Stimulated activated effector memory CD8-positive, alpha-beta T cell treated with anti-CD3 and anti-CD28 coated beads, Interleukin-12 subunit alpha, Interleukin-12 subunit beta, amount 100 ng/mL, for 72 hours (primary cell): ENCODE measurements around the gene ZMYM4.
"Not testable (repeated sequence)": the region's sequence is repeated elsewhere in the genome, so short reads cannot be mapped to it uniquely, and the experiment has no call there.

ENCODE experiments used
- ATAC-seq: fragments of 150-1000 bp; cut with Tn5 transposase; 2 replicates; pipeline ENCODE4 v1.10.0; 2021
- DNase-seq, 2 donors: peaks; one replicate each; pipeline ENCODE4 v3.0.0; 2021 to 2022; ENCODE audit warnings: low spot score in 2 of 2
- H3K27ac Mint-ChIP-seq: one replicate; pipeline ENCODE4 v1.8.0; 2022; ENCODE audit warnings: mild to moderate bottlenecking, mixed read lengths
- H3K36me3 Mint-ChIP-seq: one replicate; pipeline ENCODE4 v1.8.0; 2022; ENCODE audit warnings: mild to moderate bottlenecking, mixed read lengths
- H3K4me1 Mint-ChIP-seq: one replicate; pipeline ENCODE4 v1.8.0; 2022; ENCODE audit warnings: mixed read lengths
- H3K4me3 Mint-ChIP-seq: one replicate; pipeline ENCODE4 v1.8.0; 2022; ENCODE audit warnings: mild to moderate bottlenecking, mixed read lengths
- H3K9me3 Mint-ChIP-seq: one replicate; pipeline ENCODE4 v1.8.0; 2022; ENCODE audit warnings: mixed read lengths

ZMYM4 gene

GRCh38 chr1:35340519-35340918 lies 72.0 kb downstream of the ZMYM4 start:
- no peak overlapping the region for H3K27ac Mint-ChIP-seq
- peaks cover 12% of the 10 kb centered on the region for H3K36me3 Mint-ChIP-seq
- peaks cover under 1% of the 10 kb centered on the region for H3K4me1 Mint-ChIP-seq
- H3K9me3 Mint-ChIP-seq, result no peaks in the 10 kb centered on the region
- DNase-seq (no peak), ATAC-seq (no peak)
- no peak overlapping the region for H3K4me3 Mint-ChIP-seq

GRCh38 chr1:35345439-35345981 lies 77.0 kb downstream of the ZMYM4 start:
- DNase-seq (no peak), ATAC-seq (no peak)
- Mint-ChIP-seq H3K9me3 (no peaks in the 10 kb centered on the region), H3K27ac (no peak overlapping the region), H3K36me3 (no peaks in the 10 kb centered on the region), H3K4me3 (no peak overlapping the region), H3K4me1 (peaks cover 7% of the 10 kb centered on the region)

GRCh38 chr1:35350872-35351271 lies 82.4 kb downstream of the ZMYM4 start:
- Mint-ChIP-seq H3K4me1 (peaks cover 14% of the 10 kb centered on the region), H3K4me3 (no peak overlapping the region), H3K9me3 (no peaks in the 10 kb centered on the region), H3K27ac (no peak overlapping the region), H3K36me3 (no peaks in the 10 kb centered on the region)
- ATAC-seq (no peak), DNase-seq (no peak)

GRCh38 chr1:35359995-35360394 lies 91.5 kb downstream of the ZMYM4 start:
- Mint-ChIP-seq H3K27ac (no peak overlapping the region), H3K4me3 (no peak overlapping the region), H3K36me3 (peaks cover 30% of the 10 kb centered on the region), H3K9me3 (no peaks in the 10 kb centered on the region), H3K4me1 (no peaks in the 10 kb centered on the region)
- ATAC-seq, result no peak
- DNase-seq, result no peak

DNA sequence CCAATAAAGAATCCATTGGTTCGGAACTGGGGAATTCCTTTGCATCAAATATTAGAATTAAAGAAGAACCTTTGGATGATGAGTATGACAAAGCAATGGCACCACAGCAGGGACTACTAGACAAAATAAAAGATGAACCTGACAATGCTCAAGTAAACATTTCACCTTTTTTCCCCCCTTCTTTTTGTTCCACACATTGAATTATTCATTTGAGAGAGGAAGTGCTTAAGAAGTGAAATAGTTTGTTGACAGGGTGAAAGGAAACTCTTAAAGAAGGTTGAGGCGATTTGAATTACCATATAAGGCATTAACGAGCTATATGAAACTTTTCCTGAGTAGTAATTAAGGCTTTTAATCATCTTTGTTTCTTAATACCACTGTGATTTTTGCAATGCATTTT lies 93.1 kb downstream of the ZMYM4 start:
- Mint-ChIP-seq H3K36me3 (peaks cover 42% of the 10 kb centered on the region), H3K4me3 (no peak overlapping the region), H3K4me1 (no peaks in the 10 kb centered on the region), H3K9me3 (no peaks in the 10 kb centered on the region), H3K27ac (peak overlapping the region; percentile 46)
- DNase-seq, result no peak
- no peak for ATAC-seq

GRCh38 chr1:35364741-35365140 lies 96.2 kb downstream of the ZMYM4 start:
- no peak for ATAC-seq
- no peaks in the 10 kb centered on the region for H3K4me1 Mint-ChIP-seq
- peaks cover 42% of the 10 kb centered on the region for H3K36me3 Mint-ChIP-seq
- no peak for DNase-seq
- H3K27ac Mint-ChIP-seq, result no peak overlapping the region
- H3K9me3 Mint-ChIP-seq, result no peaks in the 10 kb centered on the region
- no peak overlapping the region for H3K4me3 Mint-ChIP-seq

- DNase-seq (no peak), ATAC-seq (no peak)
- Mint-ChIP-seq H3K9me3 (no peaks in the 10 kb centered on the region), H3K36me3 (peaks cover 37% of the 10 kb centered on the region), H3K4me3 (no peak overlapping the region), H3K27ac (no peak overlapping the region), H3K4me1 (no peaks in the 10 kb centered on the region)
These were observed 99.4 kb downstream of the ZMYM4 start for GRCh38 chr1:35367914-35368313.

DNA sequence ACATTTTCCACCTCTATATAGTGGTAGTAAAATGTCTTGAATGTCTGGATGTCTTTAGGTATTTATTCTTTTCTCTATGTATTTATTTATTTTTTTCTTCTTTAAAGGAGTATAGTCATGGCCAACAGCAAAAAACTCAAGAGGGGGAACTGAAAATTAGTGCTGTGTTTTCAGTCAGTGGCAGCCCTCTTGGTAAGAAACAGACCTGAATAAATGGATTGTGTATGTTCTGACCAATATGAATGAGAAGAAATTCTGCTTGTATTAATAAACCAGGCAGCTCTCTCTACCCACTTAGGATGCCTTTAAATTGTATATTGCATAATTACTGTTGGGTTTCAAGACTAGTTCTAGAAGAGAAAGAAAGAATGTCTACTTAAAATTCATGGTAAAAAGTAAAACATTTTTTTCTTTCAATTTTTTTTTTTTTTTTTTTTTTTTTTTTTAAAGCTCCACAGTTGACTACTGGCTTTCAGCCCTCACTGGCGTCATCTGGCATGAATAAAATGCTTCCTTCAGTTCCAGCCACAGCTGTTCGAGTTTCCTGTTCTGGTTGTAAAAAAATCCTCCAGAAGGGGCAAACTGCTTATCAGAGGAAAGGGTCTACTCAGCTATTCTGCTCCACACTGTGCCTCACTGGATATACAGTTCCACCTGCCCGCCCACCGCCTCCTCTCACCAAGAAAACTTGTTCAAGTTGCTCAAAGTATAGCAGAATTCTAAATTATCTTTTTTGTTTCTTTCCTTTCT lies 101.6 kb downstream of the ZMYM4 start:
- no peak overlapping the region for H3K27ac Mint-ChIP-seq
- H3K36me3 Mint-ChIP-seq, result peaks cover 47% of the 10 kb centered on the region
- H3K9me3 Mint-ChIP-seq, result no peaks in the 10 kb centered on the region
- ATAC-seq (no peak), DNase-seq (no peak)
- no peaks in the 10 kb centered on the region for H3K4me1 Mint-ChIP-seq
- no peak overlapping the region for H3K4me3 Mint-ChIP-seq

- no peak for DNase-seq
- Mint-ChIP-seq H3K36me3 (peaks cover 37% of the 10 kb centered on the region), H3K4me1 (no peaks in the 10 kb centered on the region), H3K9me3 (no peaks in the 10 kb centered on the region), H3K4me3 (no peak overlapping the region), H3K27ac (no peak overlapping the region)
- no peak for ATAC-seq
These were observed 103.0 kb downstream of the ZMYM4 start for GRCh38 chr1:35371506-35371905.

- ATAC-seq (no peak), DNase-seq (no peak)
- H3K4me3 Mint-ChIP-seq, result no peak overlapping the region
- H3K4me1 Mint-ChIP-seq, result no peaks in the 10 kb centered on the region
- H3K36me3 Mint-ChIP-seq, result peaks cover 21% of the 10 kb centered on the region
- H3K27ac Mint-ChIP-seq, result no peak overlapping the region
- H3K9me3 Mint-ChIP-seq, result no peaks in the 10 kb centered on the region
These were observed 109.0 kb downstream of the ZMYM4 start for GRCh38 chr1:35377555-35377954.

DNA sequence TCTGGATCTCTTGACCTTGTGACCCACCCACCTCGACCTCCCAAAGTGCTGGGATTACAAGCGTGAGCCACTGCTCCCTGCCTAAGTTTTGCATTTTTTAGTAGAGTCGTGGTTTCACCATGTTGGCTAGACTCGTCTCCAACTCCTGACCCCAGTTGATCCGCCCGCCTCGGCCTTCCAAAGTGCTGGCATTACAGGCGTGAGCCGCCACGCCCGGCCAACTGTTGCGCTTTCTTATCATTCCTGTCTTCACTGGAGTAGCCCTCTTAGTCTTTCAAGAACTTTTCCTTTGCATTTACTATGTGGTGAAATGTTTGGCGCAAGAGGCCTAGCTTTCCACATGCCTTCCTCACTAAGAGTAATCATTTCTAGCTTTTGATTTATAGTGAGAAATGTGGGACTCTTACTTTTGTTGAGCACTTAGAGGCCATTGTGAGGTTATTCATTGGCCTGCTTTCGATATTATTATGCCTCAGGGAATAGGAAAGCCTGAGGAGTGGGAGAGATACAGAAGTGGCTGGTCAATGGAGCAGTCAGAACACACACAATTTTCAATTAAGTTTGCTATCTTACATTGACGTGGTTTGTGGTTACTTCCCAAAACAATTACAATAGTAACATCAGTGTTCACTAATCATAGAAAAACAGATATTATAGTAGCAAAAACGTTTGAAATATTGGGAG lies 111.0 kb downstream of the ZMYM4 start:
- H3K4me3 Mint-ChIP-seq, result no peak overlapping the region
- no peaks in the 10 kb centered on the region for H3K4me1 Mint-ChIP-seq
- no peak for DNase-seq
- H3K36me3 Mint-ChIP-seq, result peaks cover 8% of the 10 kb centered on the region
- H3K27ac Mint-ChIP-seq, result no peak overlapping the region
- no peak for ATAC-seq
- H3K9me3 Mint-ChIP-seq, result no peaks in the 10 kb centered on the region

DNA sequence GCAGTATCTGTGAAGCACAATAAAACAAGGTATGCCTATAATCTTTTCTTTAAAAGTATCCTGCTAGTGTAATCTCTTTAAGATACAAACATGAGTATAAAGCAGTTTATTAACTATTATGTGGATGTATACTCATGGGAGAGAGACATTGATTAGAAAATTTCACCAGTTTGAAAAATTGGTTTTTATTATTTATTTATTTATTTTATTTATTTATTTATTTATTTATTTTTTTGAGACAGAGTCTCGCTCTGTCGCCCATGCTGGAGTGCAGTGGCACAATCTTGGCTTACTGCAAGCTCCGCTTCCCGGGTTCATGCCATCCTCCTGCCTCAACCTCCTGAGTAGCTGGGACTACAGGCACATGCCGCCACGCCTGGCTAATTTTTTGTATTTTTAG lies 111.6 kb downstream of the ZMYM4 start:
- not testable (repeated sequence) for H3K36me3 Mint-ChIP-seq, DNase-seq, H3K4me3 Mint-ChIP-seq, ATAC-seq, H3K27ac Mint-ChIP-seq, H3K9me3 Mint-ChIP-seq, H3K4me1 Mint-ChIP-seq

DNA sequence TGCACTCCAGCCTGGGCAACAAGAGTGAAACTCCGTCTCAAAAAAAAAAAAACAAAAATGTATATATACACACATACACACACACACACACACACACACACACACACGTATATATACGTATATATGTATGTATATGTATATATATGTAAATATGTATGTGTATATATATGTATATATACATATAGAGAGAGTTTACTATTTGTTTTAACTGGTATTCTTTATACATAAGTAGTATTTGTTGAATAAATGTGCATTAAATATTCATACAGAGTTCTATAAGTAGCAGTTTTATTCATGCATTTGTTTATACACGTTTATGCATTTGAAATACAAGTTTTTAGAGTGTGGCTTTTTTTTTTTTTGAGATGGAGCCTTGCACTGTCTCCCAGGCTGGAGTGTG lies 113.6 kb downstream of the ZMYM4 start:
- no peak overlapping the region for H3K4me3 Mint-ChIP-seq
- no peaks in the 10 kb centered on the region for H3K4me1 Mint-ChIP-seq
- H3K36me3 Mint-ChIP-seq, result peaks cover 22% of the 10 kb centered on the region
- no peak overlapping the region for H3K27ac Mint-ChIP-seq
- H3K9me3 Mint-ChIP-seq, result no peaks in the 10 kb centered on the region
- ATAC-seq (no peak), DNase-seq (no peak)

DNA sequence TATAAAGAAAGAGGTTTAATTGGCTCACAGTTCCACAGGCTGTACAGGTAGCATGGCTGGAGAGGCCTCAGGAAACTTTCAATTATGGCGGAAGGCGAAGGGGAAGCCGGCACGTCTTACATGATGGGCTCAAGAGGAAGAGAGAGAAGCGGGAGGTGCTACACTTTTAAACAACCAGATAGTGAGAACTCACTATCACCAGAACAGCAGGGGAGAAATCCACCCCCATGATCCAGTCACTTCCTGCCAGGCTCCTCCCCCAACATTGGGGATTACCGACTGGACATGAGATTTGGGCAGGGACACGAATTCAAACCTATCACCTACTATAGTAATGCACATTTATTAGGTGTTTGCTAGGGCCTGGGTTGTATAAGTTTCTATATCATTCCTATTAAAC lies 117.8 kb downstream of the ZMYM4 start:
- Mint-ChIP-seq H3K27ac (peak overlapping the region; percentile 65), H3K4me1 (no peaks in the 10 kb centered on the region), H3K9me3 (no peaks in the 10 kb centered on the region), H3K36me3 (peaks cover 58% of the 10 kb centered on the region), H3K4me3 (no peak overlapping the region)
- DNase-seq, result no peak
- no peak for ATAC-seq

GRCh38 chr1:35386959-35387358 lies 118.5 kb downstream of the ZMYM4 start:
- ATAC-seq (no peak), DNase-seq (no peak)
- Mint-ChIP-seq H3K27ac (no peak overlapping the region), H3K4me3 (no peak overlapping the region), H3K36me3 (peaks cover 59% of the 10 kb centered on the region), H3K4me1 (no peaks in the 10 kb centered on the region), H3K9me3 (no peaks in the 10 kb centered on the region)
